ENCODE results near the gene MGARP.

DNA sequence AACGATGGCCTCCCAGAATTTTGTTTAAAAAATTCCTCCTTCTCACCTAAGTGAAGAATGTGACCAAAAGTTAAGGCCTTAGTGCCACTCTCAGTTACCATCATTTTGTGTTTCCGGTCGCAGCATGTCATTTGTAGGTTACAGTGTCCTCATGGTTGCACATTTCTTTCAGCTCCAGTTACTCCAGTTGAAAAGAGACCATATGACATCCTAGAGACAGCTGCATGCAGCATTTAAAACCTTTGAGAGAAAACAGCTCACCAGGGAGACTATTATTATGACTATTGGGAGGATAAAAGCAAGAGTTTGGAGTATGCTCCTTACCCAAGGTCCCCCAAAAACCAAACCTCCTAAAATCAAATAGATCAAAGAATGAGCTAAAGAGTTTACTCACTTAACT, 45.8 kb downstream of the MGARP start:
- TF ChIP-seq, protein P1, sequence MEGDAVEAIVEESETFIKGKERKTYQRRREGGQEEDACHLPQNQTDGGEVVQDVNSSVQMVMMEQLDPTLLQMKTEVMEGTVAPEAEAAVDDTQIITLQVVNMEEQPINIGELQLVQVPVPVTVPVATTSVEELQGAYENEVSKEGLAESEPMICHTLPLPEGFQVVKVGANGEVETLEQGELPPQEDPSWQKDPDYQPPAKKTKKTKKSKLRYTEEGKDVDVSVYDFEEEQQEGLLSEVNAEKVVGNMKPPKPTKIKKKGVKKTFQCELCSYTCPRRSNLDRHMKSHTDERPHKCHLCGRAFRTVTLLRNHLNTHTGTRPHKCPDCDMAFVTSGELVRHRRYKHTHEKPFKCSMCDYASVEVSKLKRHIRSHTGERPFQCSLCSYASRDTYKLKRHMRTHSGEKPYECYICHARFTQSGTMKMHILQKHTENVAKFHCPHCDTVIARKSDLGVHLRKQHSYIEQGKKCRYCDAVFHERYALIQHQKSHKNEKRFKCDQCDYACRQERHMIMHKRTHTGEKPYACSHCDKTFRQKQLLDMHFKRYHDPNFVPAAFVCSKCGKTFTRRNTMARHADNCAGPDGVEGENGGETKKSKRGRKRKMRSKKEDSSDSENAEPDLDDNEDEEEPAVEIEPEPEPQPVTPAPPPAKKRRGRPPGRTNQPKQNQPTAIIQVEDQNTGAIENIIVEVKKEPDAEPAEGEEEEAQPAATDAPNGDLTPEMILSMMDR (IDR thresholded peaks at IDR 0.05), result no peak
- TF ChIP-seq POLR2A (IDR thresholded peaks at IDR 0.05) (no peak), POLR2AphosphoS5 (IDR thresholded peaks at IDR 0.05) (no peak), EP300 (IDR thresholded peaks at IDR 0.05) (no peak)
